Measurements from ENCODE around the gene KIDINS220.

DNA sequence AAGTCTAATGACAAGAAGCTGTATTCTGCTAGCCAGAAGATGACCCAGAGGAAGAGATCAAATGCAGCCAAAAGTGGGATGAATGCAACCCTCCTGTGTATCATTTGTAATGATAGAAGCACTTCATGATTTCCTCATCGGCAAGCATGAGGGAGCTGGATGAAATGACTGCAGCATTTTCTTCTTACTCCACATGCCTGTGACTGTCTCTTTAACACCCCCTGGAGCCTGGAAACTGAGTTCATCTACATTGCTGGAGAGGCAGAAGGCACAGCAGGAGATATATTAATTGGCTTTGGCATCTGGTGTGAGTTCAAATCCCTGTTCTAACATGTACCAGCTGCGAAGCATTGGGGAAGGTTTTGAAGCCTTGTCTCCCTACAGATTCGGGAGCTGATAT lies 117.9 kb downstream of the KIDINS220 start:
- TF ChIP-seq, protein P1, sequence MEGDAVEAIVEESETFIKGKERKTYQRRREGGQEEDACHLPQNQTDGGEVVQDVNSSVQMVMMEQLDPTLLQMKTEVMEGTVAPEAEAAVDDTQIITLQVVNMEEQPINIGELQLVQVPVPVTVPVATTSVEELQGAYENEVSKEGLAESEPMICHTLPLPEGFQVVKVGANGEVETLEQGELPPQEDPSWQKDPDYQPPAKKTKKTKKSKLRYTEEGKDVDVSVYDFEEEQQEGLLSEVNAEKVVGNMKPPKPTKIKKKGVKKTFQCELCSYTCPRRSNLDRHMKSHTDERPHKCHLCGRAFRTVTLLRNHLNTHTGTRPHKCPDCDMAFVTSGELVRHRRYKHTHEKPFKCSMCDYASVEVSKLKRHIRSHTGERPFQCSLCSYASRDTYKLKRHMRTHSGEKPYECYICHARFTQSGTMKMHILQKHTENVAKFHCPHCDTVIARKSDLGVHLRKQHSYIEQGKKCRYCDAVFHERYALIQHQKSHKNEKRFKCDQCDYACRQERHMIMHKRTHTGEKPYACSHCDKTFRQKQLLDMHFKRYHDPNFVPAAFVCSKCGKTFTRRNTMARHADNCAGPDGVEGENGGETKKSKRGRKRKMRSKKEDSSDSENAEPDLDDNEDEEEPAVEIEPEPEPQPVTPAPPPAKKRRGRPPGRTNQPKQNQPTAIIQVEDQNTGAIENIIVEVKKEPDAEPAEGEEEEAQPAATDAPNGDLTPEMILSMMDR (conservative IDR thresholded peaks at IDR 0.05 in 1 of 2, IDR thresholded peaks at IDR 0.05 in 1 of 2; ENCODE audit: extremely low read depth in 1 of 2, insufficient read depth in 1 of 2, low read depth in 1 of 2, low read length in 2 of 2) = no peak
- no peak for TF ChIP-seq EZH2 (IDR thresholded peaks at IDR 0.05; ENCODE audit: borderline replicate concordance, low read length)
